GM19035 (cell line): ENCODE results near the gene PPP1R14C.
"Not testable (repeated sequence)": the region's sequence is repeated elsewhere in the genome, so short reads cannot be mapped to it uniquely, and the experiment has no call there.

ENCODE experiments used
- ATAC-seq: cut with Tn5 transposase; IDR thresholded peaks from one replicate; pipeline ENCODE4 v1.9.1; 2021; ENCODE audit not compliant: unreplicated experiment

The PPP1R14C gene

DNA sequence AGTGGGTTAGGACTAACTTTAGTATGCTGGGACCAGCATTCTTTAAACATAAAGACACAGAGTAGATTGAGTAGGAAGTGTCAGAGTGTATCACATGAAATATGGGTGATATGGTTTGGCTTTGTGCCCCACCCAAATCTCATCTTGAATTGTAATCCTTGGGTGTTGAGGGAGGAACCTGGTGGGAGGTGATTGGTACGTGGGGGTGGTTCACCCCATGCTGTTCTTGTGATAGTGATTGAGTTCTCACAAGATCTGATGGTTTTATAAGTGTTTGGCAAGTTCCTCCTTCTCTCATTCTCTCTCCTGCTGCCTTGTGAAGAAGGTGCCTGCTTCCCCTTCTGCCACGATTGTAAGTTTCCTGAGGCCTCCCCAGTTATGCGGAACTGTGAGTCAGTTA, 5.1 kb upstream of the PPP1R14C start:
- not testable (repeated sequence) for ATAC-seq

- ATAC-seq: no peak
These were observed 4.2 kb upstream of the PPP1R14C start for GRCh38 chr6:150138638-150139037.

GRCh38 chr6:150139533-150139932, 3.3 kb upstream of the PPP1R14C start:
- no peak for ATAC-seq

DNA sequence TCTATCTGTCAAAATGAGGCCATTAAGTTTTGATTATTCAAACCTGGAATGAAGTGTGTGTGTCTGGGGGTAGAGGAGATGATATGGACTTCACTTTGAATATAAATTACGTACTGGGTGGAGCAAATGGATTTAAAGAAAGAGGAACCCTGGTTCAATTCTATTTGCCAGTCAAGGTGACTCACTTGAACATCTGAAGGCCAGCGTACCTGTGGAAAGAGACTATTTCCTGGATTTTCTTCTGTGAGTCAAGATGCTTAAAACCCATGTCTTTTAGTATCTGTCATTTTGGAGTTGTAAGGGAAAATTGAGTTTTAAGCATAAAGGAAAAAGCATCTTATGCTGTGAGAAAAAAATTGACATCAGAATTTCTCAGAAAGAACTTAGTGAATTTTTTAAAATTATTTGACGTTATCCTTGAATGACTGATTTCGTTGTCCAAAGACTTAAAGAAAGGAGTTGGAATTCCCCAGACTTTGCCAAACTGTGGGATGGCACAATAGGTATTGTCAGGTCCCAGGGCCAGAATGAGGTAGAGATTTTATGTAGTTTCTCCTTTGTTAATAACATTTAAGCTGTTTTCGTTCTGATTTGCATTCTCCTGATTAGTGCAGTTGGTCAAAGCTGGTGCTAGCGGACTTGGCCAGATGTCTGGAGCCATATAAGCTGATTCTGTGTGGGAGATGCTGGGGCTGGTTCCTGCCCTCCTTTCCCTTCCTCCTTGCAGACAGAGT, 2.4 kb upstream of the PPP1R14C start:
- ATAC-seq: no peak

DNA sequence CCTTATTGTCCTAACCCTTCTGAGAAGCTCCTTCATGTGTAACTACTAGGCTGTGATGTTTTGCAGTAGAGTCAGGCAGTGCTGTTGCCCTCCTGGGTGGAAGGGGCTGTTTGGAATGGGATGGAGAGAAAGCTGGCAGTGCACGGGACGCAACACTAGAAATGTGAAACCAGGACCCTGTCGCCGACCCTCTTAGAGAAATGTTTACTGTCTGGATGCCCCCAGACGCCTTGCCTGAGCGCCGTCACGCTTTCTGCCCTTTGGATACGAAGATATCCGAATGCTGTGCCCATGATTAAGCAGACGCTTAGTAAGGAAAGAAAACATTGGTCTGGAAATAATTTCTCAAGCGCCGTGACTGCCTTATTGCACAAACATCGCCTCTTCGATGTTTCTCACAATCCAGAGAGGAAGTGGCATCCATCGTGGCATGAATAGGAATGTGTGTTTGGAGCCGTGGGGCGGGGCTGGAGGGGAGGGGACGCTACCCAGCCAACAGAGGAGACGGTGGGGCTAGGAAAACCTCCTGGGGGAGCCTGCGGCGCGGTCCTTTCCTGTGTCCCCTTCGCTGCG, 661 bp upstream of the PPP1R14C start:
- no peak for ATAC-seq

- ATAC-seq: no peak
These were observed 861 bp downstream of the PPP1R14C start for GRCh38 chr6:150143516-150144293.

DNA sequence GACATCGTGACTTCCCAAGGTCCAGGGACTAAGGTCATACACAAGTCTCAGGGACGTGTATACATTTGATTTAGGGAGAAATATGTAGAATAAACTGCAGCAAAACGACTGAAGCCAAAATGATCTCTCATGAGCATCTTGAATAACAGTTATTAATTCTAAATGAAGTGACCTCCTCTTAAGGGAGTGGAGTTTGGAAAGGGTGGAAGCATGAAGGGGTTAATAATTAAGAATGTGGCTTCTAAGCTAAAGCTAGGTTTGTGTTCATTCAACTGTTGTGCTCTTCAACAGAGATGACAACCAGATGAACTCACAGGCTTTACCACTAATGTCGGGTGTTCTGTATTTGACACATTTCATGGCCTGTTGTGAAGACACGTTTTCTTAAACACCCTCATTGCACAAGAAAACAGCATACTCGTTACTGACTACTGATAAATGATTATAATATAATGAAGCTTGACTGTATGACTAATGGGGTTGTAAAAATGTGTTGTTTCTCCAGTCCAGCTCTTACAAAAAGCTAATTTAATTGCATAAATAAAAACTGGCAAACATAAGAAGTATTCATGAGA, 1.5 kb downstream of the PPP1R14C start:
- ATAC-seq: no peak

GRCh38 chr6:150145427-150145826, 2.6 kb downstream of the PPP1R14C start:
- no peak for ATAC-seq

DNA sequence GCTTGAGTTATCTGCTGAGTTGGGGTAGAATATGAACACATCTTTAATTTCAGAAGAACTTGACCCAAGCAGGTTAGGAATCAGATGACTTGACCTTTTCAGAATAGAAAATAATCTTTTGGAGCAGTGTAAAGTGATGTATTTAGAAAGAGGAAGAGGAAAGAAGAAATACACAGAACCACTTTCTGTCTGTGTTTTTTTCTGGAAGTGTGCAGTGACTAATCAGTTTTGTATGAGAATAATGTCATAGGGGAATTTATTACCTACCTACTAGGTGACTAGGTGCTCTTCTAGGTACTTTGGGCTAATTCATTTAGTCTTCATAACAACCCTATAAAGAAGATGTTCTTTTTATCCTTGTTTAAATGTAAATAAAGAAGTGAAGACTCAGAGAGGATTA, 3.0 kb downstream of the PPP1R14C start:
- no peak for ATAC-seq

GRCh38 chr6:150146436-150146835, 3.6 kb downstream of the PPP1R14C start:
- ATAC-seq: no peak

DNA sequence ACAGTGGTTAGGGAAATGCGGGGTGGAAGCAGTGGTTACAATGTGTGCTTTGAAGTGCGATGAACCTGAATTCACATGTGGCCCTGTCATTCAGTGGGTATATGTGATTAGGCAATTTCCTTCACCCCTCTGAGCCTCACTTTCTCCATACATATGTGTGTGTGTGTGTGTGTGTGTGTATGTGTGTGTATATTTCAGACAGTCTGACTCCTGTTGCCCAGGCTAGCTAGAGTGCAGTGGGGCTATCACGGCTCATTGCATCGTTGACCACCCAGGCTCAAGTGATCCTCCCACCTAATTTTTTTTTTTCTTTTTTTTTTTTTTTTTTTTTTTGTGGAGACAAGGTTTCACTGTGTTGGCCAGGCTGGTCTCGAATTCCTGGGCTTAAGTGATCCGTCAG, 6.3 kb downstream of the PPP1R14C start:
- no peak for ATAC-seq

GRCh38 chr6:150150458-150150820, 7.6 kb downstream of the PPP1R14C start:
- ATAC-seq: no peak

GRCh38 chr6:150150821-150151646, 8.2 kb downstream of the PPP1R14C start:
- ATAC-seq: no peak

DNA sequence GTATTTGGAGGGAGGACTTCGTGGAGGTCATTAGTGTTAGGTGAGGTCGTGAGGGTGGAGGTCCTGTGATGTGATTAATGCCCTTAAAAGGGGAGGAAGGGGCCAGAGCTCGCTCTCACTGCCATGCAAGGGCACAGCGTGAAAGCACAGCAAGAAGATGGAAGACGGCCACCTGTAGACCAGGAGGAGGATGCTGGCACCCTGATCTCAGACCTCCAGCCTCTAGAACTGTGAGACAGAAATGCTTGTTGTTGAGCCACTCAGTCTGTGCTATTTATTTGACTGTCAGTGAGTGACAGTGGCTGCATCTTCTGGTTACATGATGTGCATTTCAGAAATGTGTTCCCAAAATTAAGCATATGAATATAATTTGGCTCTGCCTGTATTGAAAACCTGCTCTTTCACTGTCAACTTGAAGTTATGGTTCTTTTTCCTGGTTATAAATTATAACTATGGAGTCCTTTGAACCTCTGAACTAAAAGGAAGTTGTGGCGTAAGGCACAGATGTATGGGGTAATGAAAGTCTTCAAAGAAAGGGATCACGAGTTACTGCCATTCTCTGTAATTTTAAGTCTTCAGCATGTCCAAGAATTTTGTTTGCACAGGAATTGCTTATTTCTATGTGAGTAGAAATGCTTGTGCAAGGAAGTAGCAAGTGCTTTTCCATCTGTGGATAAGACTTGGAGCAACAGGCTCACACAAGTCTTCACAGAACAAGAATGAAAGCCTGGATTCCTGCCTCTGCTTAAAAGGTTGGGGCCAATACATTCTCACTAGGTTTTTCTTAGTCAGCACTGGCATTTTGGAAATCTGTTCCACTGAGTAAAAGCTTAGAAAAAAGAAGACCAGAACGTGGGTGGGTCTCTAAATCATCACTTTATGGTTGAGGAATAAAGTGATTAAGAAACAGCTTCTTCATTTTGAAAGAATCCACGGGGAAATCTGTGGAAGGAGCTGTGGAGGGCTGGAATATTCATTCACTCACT, 10.3 kb downstream of the PPP1R14C start:
- no peak for ATAC-seq

GRCh38 chr6:150153905-150154492, 11.2 kb downstream of the PPP1R14C start:
- no peak for ATAC-seq

GRCh38 chr6:150156460-150156859, 13.6 kb downstream of the PPP1R14C start:
- no peak for ATAC-seq

- no peak for ATAC-seq
These were observed 14.2 kb downstream of the PPP1R14C start for GRCh38 chr6:150157081-150157480.

DNA sequence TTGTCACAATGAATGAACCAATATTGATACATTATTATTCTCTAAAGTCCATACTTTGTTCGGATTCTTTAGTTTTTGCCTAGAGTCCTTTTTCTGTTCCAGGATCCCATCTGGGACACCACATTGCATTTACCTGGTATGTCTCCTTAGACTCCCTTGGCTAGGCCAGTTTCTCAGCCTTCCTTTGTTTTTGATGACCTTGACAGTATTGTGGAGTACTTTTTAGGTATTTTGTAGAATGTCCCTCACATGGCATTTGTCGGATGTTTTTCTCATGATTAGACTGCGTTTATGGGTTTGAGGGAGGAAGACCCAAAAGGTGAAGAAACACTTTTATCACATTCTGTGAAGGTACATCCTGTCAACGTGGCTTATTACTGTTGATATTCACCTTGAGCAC, 16.9 kb downstream of the PPP1R14C start:
- no peak for ATAC-seq

GRCh38 chr6:150163970-150164369, 21.1 kb downstream of the PPP1R14C start:
- no peak for ATAC-seq
